Fibroblast of lung (primary cell): ENCODE data around the gene MTSS2. TPM values are rescaled to one million over a fixed set of nuclear protein-coding genes. Genes with fewer than 3 reads are reported as not detected.
A peak's percentile ranks its signal among the peaks of the same experiment; 100 is the strongest.

Experiments
- DNase-seq, 2 donors: peaks; one replicate each; pipeline versions ENCODE4 v3.0.0 to v3.0.0-alpha.2; 2010; ENCODE audit warnings: low read depth in 2 of 2
- H2AFZ ChIP-seq: 2 replicates; pipeline ENCODE4 v1.5.1; 2012; ENCODE audit warnings: low read length, control low read depth, inconsistent platforms
- H3K27ac ChIP-seq: 2 replicates; pipeline ENCODE4 v1.5.1; 2011; ENCODE audit warnings: low read length, control low read depth; ENCODE audit not compliant: insufficient read depth
- H3K27me3 ChIP-seq: 2 replicates; pipeline ENCODE4 v1.5.1; 2011; ENCODE audit warnings: mild to moderate bottlenecking, low read length; ENCODE audit not compliant: control insufficient read depth, insufficient read depth
- H3K36me3 ChIP-seq: 2 replicates; pipeline ENCODE4 v1.5.1; 2011; ENCODE audit warnings: low read length; ENCODE audit not compliant: control insufficient read depth, insufficient read depth
- H3K4me1 ChIP-seq: 2 replicates; pipeline ENCODE4 v1.5.1; 2011; ENCODE audit warnings: low read length; ENCODE audit not compliant: control insufficient read depth, insufficient read depth; ENCODE audit errors: extremely low read depth
- H3K4me2 ChIP-seq: 2 replicates; pipeline ENCODE4 v1.5.1; 2011; ENCODE audit warnings: low read length, control low read depth; ENCODE audit not compliant: insufficient read depth; ENCODE audit errors: extremely low read depth
- H3K4me3 ChIP-seq, 4 experiments: fragments of 200-600 bp in 1 of 4; sonication (generic) in 1 of 4; replicated peaks in 1 of 4; 2 replicates each; pipeline ENCODE4 v1.5.1; 2011 to 2016; ENCODE audit warnings: low read length in 4 of 4, low read depth in 3 of 4, mild to moderate bottlenecking in 3 of 4, control low read depth in 2 of 4, inconsistent platforms in 1 of 4, mixed read lengths in 1 of 4; ENCODE audit not compliant: insufficient read depth in 1 of 4; ENCODE audit errors: control extremely low read depth in 1 of 4
- H3K79me2 ChIP-seq: 2 replicates; pipeline ENCODE4 v1.5.1; 2012; ENCODE audit warnings: mild to moderate bottlenecking, low read length, inconsistent platforms; ENCODE audit not compliant: control insufficient read depth, insufficient read depth
- H3K9ac ChIP-seq: 2 replicates; pipeline ENCODE4 v1.5.1; 2011; ENCODE audit warnings: mild to moderate bottlenecking, low read length, control low read depth; ENCODE audit not compliant: insufficient read depth
- H3K9me3 ChIP-seq: 2 replicates; pipeline ENCODE4 v1.5.1; 2012; ENCODE audit warnings: low read depth, low read length; ENCODE audit not compliant: control insufficient read depth, insufficient read depth
- H4K20me1 ChIP-seq: 2 replicates; pipeline ENCODE4 v1.5.1; 2011; ENCODE audit warnings: low read length; ENCODE audit not compliant: control insufficient read depth, insufficient read depth; ENCODE audit errors: extremely low read depth
- CTCF ChIP-seq, 2 donors: IDR thresholded peaks in 1 of 2; conservative IDR thresholded peaks in 1 of 2; 1 replicate in 1 of 2; 2 replicates in 1 of 2; pipeline ENCODE4 v1.5.1; 2011 to 2012; ENCODE audit warnings: low read length in 2 of 2, control low read depth in 1 of 2, inconsistent platforms in 1 of 2, low read depth in 1 of 2, mild to moderate bottlenecking in 1 of 2
- EZH2 ChIP-seq: IDR thresholded peaks from 2 replicates; pipeline ENCODE4 v1.5.1; 2012; ENCODE audit warnings: low read length, control low read depth, mild to moderate bottlenecking; ENCODE audit errors: missing control alignments
- polyA plus RNA-seq, 2 donors: library from polyadenylated mRNA; depleted of rRNA in 1 of 2; stranded (reverse) in 1 of 2; unstranded in 1 of 2; fragments of >200 nt; gene quantifications; 2 replicates each; pipeline ENCODE4 v1.2.1, GENCODE V29; 2011 to 2012; ENCODE audit warnings: missing spikeins in 1 of 2
- total RNA-seq: library from RNA; depleted of rRNA; stranded (reverse); fragments of >200 nt; gene quantifications from 2 replicates; pipeline ENCODE4 v1.2.1, GENCODE V29; 2014

Gene MTSS2
- total and polyA plus RNA-seq, 2 donors (not counting 1 experiment from before 2014, with no cell fraction given): 126 to 131 TPM

GRCh38 chr16:70653809-70654771 is 31.8 kb downstream of the MTSS2 start:
- H3K36me3 ChIP-seq: no peaks in the 10 kb centered on the region
- peak overlapping the region; percentile 83 for H3K4me2 ChIP-seq
- peaks cover 5% of the 10 kb centered on the region for H3K4me1 ChIP-seq
- no peak overlapping the region for H3K27ac ChIP-seq
- no peak overlapping the region for H3K9ac ChIP-seq
- peak overlapping the region; percentile 88 for H2AFZ ChIP-seq
- H3K9me3 ChIP-seq: no peaks in the 10 kb centered on the region
- H3K79me2 ChIP-seq: no peaks in the 10 kb centered on the region
- TF ChIP-seq EZH2: no peak
- TF ChIP-seq CTCF (conservative IDR thresholded peaks at IDR 0.05 in 1 of 2, IDR thresholded peaks at IDR 0.05 in 1 of 2; ENCODE audit: low read depth in 1 of 2, low read length in 2 of 2): peak; percentile 84 to 87
- peak overlapping the region in 3 of 4 experiments; percentile 16 to 51 (median 38) for H3K4me3 ChIP-seq
- peak; percentile 70 to 87 for DNase-seq
- no peaks in the 10 kb centered on the region for H4K20me1 ChIP-seq
- H3K27me3 ChIP-seq: no peaks in the 10 kb centered on the region

- Histone ChIP-seq H4K20me1 (no peaks in the 10 kb centered on the region), H3K27ac (no peak overlapping the region), H3K9ac (no peak overlapping the region), H3K4me2 (no peak overlapping the region), H3K4me1 (peaks cover 5% of the 10 kb centered on the region), H2AFZ (no peak overlapping the region), H3K36me3 (no peaks in the 10 kb centered on the region), H3K79me2 (no peaks in the 10 kb centered on the region), H3K9me3 (no peaks in the 10 kb centered on the region), H3K27me3 (no peaks in the 10 kb centered on the region), H3K4me3 (no peak overlapping the region)
- no peak for DNase-seq
- TF ChIP-seq EZH2 (no peak), CTCF (conservative IDR thresholded peaks at IDR 0.05 in 1 of 2, IDR thresholded peaks at IDR 0.05 in 1 of 2; ENCODE audit: low read depth in 1 of 2, low read length in 2 of 2) (no peak)
These were observed 32.4 kb downstream of the MTSS2 start for GRCh38 chr16:70653406-70653805.

GRCh38 chr16:70652322-70652721 is 33.5 kb downstream of the MTSS2 start:
- Histone ChIP-seq H2AFZ (no peak overlapping the region), H3K27ac (no peak overlapping the region), H3K4me1 (peaks cover 5% of the 10 kb centered on the region), H3K36me3 (no peaks in the 10 kb centered on the region), H3K9ac (no peak overlapping the region), H4K20me1 (no peaks in the 10 kb centered on the region), H3K4me2 (no peak overlapping the region), H3K27me3 (no peaks in the 10 kb centered on the region), H3K9me3 (no peaks in the 10 kb centered on the region), H3K79me2 (no peaks in the 10 kb centered on the region), H3K4me3 (no peak overlapping the region)
- peak in 1 of 2 donors; percentile 25 for DNase-seq
- TF ChIP-seq CTCF (conservative IDR thresholded peaks at IDR 0.05 in 1 of 2, IDR thresholded peaks at IDR 0.05 in 1 of 2; ENCODE audit: low read depth in 1 of 2, low read length in 2 of 2): no peak
- TF ChIP-seq EZH2: no peak
